HepG2 (cell line): Measurements from ENCODE around the gene FOLR3. TPM values are rescaled to one million over a fixed set of nuclear protein-coding genes. Genes with fewer than 3 reads are reported as not detected.

Source experiments
- GTF2F1 ChIP-seq: fragments of 150-350 bp; IDR thresholded peaks from 2 replicates; pipeline ENCODE4 v1.6.1; 2014; ENCODE audit warnings: low read length
- GTF3A ChIP-seq: sonication (generic); formaldehyde crosslinking; conservative IDR thresholded peaks from 2 replicates; pipeline ENCODE4 v1.4.0; 2020; ENCODE audit warnings: mild to moderate bottlenecking, missing genetic modification reagents
- SMC3 ChIP-seq: IDR thresholded peaks from 2 replicates; pipeline ENCODE4 v1.6.1; 2011; ENCODE audit warnings: low read length, improper control_type of control experiment
- SP1 ChIP-seq, 2 experiments: fragments of 450-650 bp in 1 of 2; sonication (generic) in 1 of 2; formaldehyde crosslinking in 1 of 2; IDR thresholded peaks; 2 replicates each; pipeline versions ENCODE4 v1.4.0 to v1.6.1; 2016 to 2020; ENCODE audit warnings: missing genetic modification reagents in 1 of 2
- ZMAT3 ChIP-seq: sonication (generic); formaldehyde crosslinking; conservative IDR thresholded peaks from 2 replicates; pipeline ENCODE4 v1.7.0; 2021; ENCODE audit warnings: missing genetic modification reagents
- ZNF274 ChIP-seq: sonication (generic); formaldehyde crosslinking; IDR thresholded peaks from 2 replicates; pipeline ENCODE4 v1.5.1; 2020; ENCODE audit warnings: mild to moderate bottlenecking, missing genetic modification reagents
- ZNF703 ChIP-seq: sonication (generic); formaldehyde crosslinking; IDR thresholded peaks from 2 replicates; pipeline ENCODE4 v1.5.1; 2020; ENCODE audit warnings: missing genetic modification reagents, mild to moderate bottlenecking, moderate library complexity, borderline replicate concordance
- ZNF713 ChIP-seq: sonication (generic); formaldehyde crosslinking; IDR thresholded peaks from 2 replicates; pipeline ENCODE4 v1.4.0; 2020; ENCODE audit warnings: mild to moderate bottlenecking, missing genetic modification reagents
- polyA plus RNA-seq, 8 experiments: library from polyadenylated mRNA; depleted of rRNA in 3 of 8; stranded (reverse) in 7 of 8; unstranded in 1 of 8; fragments of >200 nt; fragmentation: Illumina TruSeq in 4 of 8; extraction: Trizol in 4 of 8; gene quantifications; 2 replicates each; pipeline versions ENCODE4 v1.2.1 to v1.2.3, GENCODE V29; 2011 to 2016; ENCODE audit warnings: low read depth in 4 of 8, missing spikeins in 1 of 8, mixed read lengths in 1 of 8; ENCODE audit not compliant: insufficient read depth in 1 of 8
- total RNA-seq, 5 experiments: library from RNA; depleted of rRNA; stranded (reverse); fragments of >200 nt; fragmentation: Illumina TruSeq; extraction: Trizol; gene quantifications; 2 replicates each; pipeline ENCODE4 v1.2.3, GENCODE V29; 2016; ENCODE audit warnings: low read depth in 1 of 5
- TF ChIP-seq, protein P1 (sequence below), 2 experiments: IDR thresholded peaks; 2 replicates each; pipeline ENCODE4 v1.6.1; 2011 to 2012; ENCODE audit warnings: low read length in 2 of 2, borderline replicate concordance in 1 of 2, low read depth in 1 of 2, mild to moderate bottlenecking in 1 of 2, moderate library complexity in 1 of 2
- TF ChIP-seq, protein P2 (sequence below): IDR thresholded peaks from 2 replicates; pipeline ENCODE4 v1.6.1; 2016; ENCODE audit warnings: low read depth, borderline replicate concordance
- TF ChIP-seq, protein P3 (sequence below): sonication (generic); formaldehyde crosslinking; IDR thresholded peaks from 2 replicates; pipeline ENCODE4 v1.4.0; 2020; ENCODE audit warnings: missing genetic modification reagents, low read depth, mild to moderate bottlenecking, borderline replicate concordance
- TF ChIP-seq, protein P4 (sequence below): sonication (generic); formaldehyde crosslinking; IDR thresholded peaks from 2 replicates; pipeline ENCODE4 v1.4.0; 2020; ENCODE audit warnings: mild to moderate bottlenecking, missing genetic modification reagents
- TF ChIP-seq, protein P5 (sequence below): sonication (generic); formaldehyde crosslinking; IDR thresholded peaks from 2 replicates; pipeline ENCODE4 v1.5.0; 2020; ENCODE audit warnings: mild to moderate bottlenecking, missing genetic modification reagents
- TF ChIP-seq, protein P6 (sequence below): sonication (generic); formaldehyde crosslinking; IDR thresholded peaks from 2 replicates; pipeline ENCODE4 v1.4.0; 2020; ENCODE audit warnings: missing genetic modification reagents, borderline replicate concordance
- TF ChIP-seq, protein P7 (sequence below), 2 experiments: sonication (generic) in 1 of 2; formaldehyde crosslinking in 1 of 2; IDR thresholded peaks; 2 replicates each; pipeline versions ENCODE4 v1.4.0 to v1.6.1; 2018 to 2020; ENCODE audit warnings: missing genetic modification reagents in 2 of 2, borderline replicate concordance in 1 of 2, low read depth in 1 of 2, mild to moderate bottlenecking in 1 of 2, missing biosample characterization in 1 of 2

The FOLR3 gene
- total and polyA plus RNA-seq, 2 of the 13 experiments (the other 11 are each of a cell fraction or from before 2014, with no cell fraction given), result not detected

DNA sequence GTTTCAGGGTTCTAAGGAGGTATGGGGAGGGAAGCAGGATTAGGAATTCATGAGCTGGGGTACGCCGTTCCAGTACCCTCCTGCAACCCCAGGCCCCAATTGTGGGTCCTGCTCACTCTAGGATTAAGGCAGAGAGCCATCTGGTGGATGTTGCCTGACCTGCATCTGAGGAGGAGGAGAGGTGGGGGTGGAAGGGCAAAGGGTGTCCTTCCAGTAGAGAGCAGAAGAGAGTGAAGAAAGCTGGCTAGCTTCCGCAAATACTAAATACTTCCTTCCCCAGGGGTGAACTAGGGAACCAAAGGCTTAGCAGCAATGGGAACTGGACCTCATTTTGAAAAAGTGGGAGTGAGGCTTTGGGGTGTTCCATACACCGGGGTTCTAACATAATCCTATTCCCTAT lies 44.2 kb upstream of the FOLR3 start (continued):
- TF ChIP-seq, protein P1, sequence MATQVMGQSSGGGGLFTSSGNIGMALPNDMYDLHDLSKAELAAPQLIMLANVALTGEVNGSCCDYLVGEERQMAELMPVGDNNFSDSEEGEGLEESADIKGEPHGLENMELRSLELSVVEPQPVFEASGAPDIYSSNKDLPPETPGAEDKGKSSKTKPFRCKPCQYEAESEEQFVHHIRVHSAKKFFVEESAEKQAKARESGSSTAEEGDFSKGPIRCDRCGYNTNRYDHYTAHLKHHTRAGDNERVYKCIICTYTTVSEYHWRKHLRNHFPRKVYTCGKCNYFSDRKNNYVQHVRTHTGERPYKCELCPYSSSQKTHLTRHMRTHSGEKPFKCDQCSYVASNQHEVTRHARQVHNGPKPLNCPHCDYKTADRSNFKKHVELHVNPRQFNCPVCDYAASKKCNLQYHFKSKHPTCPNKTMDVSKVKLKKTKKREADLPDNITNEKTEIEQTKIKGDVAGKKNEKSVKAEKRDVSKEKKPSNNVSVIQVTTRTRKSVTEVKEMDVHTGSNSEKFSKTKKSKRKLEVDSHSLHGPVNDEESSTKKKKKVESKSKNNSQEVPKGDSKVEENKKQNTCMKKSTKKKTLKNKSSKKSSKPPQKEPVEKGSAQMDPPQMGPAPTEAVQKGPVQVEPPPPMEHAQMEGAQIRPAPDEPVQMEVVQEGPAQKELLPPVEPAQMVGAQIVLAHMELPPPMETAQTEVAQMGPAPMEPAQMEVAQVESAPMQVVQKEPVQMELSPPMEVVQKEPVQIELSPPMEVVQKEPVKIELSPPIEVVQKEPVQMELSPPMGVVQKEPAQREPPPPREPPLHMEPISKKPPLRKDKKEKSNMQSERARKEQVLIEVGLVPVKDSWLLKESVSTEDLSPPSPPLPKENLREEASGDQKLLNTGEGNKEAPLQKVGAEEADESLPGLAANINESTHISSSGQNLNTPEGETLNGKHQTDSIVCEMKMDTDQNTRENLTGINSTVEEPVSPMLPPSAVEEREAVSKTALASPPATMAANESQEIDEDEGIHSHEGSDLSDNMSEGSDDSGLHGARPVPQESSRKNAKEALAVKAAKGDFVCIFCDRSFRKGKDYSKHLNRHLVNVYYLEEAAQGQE (IDR thresholded peaks at IDR 0.05; ENCODE audit: borderline replicate concordance in 1 of 2, low read depth in 1 of 2, low read length in 2 of 2), result no peak
- no peak for TF ChIP-seq ZNF713 (CRISPR knock-in tag)
- no peak for TF ChIP-seq SP1 (IDR thresholded peaks at IDR 0.05)
- TF ChIP-seq SP1 (CRISPR knock-in tag; IDR thresholded peaks at IDR 0.05), result no peak
- TF ChIP-seq GTF2F1, result no peak
- TF ChIP-seq, protein P2, sequence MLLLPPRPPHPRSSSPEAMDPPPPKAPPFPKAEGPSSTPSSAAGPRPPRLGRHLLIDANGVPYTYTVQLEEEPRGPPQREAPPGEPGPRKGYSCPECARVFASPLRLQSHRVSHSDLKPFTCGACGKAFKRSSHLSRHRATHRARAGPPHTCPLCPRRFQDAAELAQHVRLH (CRISPR knock-in tag), result 0 out of 2 replicates have a peak, but pooled peaks have one; percentile 22
- no peak for TF ChIP-seq ZNF274 (CRISPR knock-in tag)
- no peak for TF ChIP-seq GTF3A (CRISPR knock-in tag)
- TF ChIP-seq, protein P3, sequence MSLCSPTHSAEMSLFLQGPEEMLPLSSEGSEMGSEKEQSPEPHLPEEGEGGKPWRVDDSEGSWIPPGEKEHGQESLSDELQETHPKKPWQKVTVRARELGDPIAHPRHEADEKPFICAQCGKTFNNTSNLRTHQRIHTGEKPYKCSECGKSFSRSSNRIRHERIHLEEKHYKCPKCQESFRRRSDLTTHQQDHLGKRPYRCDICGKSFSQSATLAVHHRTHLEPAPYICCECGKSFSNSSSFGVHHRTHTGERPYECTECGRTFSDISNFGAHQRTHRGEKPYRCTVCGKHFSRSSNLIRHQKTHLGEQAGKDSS, result 0 out of 2 replicates have a peak, but pooled peaks have one; percentile 35
- no peak for TF ChIP-seq ZMAT3 (CRISPR knock-in tag)
- TF ChIP-seq, protein P4, sequence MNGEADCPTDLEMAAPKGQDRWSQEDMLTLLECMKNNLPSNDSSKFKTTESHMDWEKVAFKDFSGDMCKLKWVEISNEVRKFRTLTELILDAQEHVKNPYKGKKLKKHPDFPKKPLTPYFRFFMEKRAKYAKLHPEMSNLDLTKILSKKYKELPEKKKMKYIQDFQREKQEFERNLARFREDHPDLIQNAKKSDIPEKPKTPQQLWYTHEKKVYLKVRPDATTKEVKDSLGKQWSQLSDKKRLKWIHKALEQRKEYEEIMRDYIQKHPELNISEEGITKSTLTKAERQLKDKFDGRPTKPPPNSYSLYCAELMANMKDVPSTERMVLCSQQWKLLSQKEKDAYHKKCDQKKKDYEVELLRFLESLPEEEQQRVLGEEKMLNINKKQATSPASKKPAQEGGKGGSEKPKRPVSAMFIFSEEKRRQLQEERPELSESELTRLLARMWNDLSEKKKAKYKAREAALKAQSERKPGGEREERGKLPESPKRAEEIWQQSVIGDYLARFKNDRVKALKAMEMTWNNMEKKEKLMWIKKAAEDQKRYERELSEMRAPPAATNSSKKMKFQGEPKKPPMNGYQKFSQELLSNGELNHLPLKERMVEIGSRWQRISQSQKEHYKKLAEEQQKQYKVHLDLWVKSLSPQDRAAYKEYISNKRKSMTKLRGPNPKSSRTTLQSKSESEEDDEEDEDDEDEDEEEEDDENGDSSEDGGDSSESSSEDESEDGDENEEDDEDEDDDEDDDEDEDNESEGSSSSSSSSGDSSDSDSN (CRISPR knock-in tag), result no peak
- TF ChIP-seq, protein P5, sequence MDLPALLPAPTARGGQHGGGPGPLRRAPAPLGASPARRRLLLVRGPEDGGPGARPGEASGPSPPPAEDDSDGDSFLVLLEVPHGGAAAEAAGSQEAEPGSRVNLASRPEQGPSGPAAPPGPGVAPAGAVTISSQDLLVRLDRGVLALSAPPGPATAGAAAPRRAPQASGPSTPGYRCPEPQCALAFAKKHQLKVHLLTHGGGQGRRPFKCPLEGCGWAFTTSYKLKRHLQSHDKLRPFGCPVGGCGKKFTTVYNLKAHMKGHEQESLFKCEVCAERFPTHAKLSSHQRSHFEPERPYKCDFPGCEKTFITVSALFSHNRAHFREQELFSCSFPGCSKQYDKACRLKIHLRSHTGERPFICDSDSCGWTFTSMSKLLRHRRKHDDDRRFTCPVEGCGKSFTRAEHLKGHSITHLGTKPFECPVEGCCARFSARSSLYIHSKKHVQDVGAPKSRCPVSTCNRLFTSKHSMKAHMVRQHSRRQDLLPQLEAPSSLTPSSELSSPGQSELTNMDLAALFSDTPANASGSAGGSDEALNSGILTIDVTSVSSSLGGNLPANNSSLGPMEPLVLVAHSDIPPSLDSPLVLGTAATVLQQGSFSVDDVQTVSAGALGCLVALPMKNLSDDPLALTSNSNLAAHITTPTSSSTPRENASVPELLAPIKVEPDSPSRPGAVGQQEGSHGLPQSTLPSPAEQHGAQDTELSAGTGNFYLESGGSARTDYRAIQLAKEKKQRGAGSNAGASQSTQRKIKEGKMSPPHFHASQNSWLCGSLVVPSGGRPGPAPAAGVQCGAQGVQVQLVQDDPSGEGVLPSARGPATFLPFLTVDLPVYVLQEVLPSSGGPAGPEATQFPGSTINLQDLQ (CRISPR knock-in tag), result no peak
- TF ChIP-seq ZNF703, result no peak
- TF ChIP-seq, protein P6, sequence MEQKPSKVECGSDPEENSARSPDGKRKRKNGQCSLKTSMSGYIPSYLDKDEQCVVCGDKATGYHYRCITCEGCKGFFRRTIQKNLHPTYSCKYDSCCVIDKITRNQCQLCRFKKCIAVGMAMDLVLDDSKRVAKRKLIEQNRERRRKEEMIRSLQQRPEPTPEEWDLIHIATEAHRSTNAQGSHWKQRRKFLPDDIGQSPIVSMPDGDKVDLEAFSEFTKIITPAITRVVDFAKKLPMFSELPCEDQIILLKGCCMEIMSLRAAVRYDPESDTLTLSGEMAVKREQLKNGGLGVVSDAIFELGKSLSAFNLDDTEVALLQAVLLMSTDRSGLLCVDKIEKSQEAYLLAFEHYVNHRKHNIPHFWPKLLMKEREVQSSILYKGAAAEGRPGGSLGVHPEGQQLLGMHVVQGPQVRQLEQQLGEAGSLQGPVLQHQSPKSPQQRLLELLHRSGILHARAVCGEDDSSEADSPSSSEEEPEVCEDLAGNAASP (CRISPR knock-in tag), result no peak
- TF ChIP-seq, protein P7, sequence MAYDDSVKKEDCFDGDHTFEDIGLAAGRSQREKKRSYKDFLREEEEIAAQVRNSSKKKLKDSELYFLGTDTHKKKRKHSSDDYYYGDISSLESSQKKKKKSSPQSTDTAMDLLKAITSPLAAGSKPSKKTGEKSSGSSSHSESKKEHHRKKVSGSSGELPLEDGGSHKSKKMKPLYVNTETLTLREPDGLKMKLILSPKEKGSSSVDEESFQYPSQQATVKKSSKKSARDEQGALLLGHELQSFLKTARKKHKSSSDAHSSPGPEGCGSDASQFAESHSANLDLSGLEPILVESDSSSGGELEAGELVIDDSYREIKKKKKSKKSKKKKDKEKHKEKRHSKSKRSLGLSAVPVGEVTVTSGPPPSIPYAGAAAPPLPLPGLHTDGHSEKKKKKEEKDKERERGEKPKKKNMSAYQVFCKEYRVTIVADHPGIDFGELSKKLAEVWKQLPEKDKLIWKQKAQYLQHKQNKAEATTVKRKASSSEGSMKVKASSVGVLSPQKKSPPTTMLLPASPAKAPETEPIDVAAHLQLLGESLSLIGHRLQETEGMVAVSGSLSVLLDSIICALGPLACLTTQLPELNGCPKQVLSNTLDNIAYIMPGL (CRISPR knock-in tag; IDR thresholded peaks at IDR 0.05; ENCODE audit: borderline replicate concordance in 1 of 2, low read depth in 1 of 2), result peak in 1 of 2 experiments; percentile 52; a peak in 1 of 4 replicates
- TF ChIP-seq SMC3, result peak; percentile 91
